ENCODE results near the gene SLC7A14.

The SLC7A14 gene

DNA sequence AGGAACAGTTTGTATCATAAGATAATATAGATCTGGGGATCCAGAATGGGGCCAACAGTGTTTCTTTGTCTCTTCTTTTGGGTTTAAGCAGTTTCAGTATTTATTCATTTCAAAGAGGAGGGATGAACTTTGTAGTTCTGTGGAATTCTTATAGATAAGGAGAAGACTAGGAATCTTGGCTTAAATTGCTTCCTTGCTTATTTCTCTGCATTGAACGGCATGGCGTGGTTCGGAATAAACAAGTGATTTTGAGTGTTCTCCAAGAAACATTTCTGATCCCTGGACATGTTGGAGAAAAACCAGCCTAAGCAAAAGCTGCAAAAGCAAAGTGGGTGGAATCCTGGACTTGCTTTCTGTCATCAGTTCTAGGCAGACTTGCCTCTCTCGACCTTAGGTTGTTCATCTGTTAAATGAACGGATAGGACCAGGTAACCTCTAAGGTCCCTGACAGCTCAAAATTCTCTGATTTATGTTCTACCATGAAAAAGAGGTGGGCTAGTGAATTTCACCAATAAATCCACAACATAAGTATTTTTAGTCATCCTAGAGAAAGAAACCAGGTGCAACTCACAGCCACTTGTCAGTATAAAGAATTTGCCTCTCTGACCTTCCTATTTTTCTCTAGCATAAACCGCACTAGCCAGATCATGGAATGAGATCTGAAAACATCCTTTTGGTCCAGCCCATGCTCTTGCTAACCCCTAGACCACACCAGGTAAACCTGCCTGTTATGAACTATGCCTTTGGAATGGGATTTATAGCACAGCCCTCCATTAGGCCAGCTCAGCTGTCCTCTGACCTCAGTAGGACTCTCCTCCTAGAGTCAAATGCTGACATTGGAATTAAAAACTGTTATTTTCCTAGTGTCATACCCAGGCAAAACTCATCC, 88.4 kb downstream of the SLC7A14 start:
- DNase-seq, result no peak

DNA sequence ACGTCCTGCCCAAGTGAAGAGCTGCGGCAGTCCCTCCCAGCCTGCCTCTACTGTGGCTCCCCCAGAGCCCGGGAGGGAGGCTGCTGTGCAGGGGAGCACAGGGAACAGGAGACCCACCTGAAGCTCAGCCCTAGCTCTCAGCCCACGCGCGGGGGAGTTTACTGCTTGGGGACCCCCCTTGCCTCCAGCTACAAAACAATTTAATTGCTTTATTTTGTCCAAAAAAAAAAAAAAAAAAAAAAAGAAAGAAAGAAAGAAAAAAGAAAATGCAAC, 89.1 kb downstream of the SLC7A14 start:
- no peak for DNase-seq

DNA sequence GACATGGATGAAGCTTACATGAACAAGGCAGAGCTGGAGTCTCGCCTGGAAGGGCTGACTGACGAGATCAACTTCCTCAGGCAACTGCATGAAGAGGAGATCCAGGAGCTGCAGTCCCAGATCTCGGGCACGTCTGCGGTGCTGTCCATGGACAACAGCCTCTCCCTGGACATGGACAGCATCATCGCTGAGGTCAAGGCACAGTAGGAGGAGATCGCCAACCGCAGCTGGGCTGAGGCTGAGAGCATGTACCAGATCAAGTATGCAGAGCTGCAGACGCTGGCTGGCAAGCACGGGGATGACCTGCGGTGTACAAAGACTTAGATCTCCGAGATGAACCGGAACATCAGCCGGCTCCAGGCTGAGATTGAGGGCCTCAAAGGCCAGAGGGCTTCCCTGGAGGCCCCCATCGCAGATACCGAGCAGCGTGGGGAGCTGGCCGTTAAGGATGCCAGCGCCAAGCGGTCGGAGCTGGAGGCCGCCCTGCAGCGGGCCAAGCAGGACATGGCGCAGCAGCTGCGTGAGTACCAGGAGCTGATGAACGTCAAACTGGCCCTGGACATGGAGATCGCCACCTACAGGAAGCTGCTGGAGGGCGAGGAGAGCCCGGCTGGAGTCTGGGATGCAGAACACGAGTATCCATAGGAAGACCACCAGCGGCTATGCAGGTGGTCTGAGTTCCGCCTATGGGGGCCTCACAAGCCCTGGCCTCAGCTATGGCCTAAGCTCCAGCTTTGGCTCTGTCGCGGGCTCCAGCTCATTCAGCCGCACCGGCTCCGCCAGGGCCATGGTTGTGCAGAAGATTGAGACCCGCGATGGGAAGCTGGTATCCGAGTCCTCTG, 89.6 kb downstream of the SLC7A14 start:
- DNase-seq, result peak in 1 of 56 donors; percentile 17

DNA sequence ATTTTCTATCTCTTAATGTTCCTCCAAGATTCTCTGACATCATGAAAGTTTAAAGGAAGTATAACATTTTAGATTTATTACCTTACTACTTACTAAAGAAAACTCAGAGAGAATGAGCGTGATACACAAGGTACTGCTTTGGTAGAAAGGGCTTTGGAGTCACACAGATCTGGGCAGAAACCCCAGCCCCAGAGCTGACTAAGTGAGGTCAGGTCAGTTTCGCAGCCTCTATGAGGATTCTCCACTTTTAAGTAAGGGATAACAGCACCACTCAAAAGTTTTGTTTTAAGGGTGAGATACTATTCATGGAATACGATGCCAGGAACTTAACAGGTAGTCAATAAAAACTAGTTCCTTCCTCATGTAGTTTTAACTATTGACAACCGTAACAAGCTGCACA, 91.1 kb downstream of the SLC7A14 start:
- no peak for DNase-seq

DNA sequence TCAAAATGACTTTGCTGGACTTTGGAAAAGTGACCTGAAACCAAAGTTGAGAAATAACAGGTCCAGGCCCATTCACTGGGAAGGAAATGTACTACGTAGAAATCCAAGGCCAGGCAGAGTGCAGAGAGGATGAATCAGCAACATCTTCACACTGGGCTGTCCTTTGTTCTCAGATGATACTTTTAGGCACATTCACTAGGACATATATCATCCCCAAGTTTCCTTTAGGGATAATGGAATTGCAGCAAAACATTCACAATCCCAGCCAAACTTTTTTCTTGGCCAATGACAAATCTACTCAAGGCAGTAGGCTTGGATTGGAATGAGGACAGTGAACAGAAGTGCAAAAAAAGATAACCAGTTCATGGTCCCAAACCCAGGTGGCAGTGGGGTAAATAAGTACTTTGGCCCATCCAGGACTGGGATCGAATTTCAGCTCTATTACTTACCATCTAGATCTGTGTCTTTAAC, 92.1 kb downstream of the SLC7A14 start:
- no peak for DNase-seq

DNA sequence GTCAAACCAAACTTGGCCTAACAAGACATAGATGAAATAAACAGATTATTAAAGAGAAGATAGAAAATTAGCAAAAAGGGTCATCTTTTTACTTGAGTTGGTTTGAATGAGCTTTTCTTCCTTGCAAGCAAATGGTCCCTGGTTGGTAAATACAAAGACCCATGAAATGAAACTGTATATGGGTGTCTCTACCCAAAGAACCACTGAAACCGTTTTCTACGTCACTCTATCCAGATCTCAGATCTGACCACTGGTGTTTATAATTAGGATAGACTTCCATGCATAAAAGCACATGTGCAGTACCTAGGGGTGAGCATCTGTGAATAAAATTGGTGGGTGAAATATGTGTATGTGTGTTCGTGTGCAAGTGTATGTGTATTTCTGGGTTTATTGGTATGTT, 94.0 kb downstream of the SLC7A14 start:
- DNase-seq, result no peak

DNA sequence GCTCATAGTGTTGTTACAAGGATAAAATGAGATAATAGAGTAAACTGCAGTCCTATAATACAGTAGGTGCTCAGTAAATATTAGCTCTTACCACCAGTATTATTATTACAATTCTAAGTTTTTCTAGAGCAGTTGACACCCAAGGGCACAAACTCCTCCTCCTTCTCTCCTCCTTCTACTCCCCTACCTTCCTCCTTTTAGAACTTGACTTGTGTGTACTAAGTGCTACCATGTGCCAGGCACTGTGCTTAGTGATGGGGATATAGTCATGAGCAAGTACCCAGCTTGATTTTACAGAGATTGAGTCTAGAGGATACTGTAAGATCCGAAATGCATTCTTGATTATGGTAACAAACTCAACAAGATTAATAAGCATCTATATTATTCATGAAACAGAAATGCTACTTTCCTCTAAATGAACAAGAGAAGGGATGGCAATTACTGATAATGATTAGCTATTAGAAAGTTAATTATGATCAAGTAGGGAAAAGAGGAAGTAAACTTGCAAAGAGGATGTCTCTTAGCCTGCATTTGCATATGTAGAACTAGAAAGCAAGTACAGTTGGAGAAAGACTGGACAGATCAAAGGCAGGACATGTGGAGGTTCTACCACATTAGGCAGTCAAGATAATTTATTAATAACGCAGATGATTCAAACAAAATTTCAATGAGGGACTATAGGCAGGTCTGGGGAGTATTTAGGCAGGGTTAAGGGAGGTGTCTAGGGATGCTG, 94.9 kb downstream of the SLC7A14 start:
- no peak for DNase-seq

DNA sequence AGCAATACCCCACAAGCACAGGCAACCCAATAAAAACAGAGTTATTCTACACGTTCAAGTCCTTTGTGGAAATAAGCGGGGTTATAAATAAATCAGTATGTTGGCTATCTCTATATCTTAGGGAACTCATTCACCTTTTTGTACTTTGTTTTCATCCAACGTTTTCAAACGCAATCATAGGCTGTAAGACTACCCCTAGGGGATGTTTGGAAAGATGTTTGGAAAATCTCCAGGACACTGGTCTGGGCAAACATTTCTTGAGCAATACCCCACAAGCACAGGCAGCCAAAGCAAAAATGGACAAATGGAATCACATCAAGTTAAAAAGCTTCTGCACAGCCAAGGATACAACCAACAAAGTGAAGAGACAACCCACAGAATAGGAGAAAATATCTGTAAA, 97.1 kb downstream of the SLC7A14 start:
- DNase-seq, result no peak

DNA sequence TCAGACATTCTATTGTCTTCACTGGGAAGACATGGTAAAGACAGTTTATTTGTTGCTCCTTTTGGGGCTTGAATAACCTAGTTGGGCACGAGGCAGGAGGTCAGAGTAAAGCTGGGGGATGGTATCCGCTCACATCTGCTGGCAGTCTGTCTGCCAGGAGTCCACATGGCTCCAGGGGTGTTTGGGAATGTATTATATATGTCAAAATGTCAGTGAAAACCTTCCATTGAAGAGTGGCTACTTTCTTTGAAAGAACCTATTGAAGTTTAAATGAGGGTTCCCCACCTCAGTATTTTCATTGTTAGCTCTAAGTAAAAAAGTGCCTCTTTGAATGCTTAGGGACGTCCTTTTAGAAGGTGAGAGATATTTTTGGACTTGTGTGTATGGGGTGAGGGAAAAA, 98.8 kb downstream of the SLC7A14 start:
- no peak for DNase-seq

DNA sequence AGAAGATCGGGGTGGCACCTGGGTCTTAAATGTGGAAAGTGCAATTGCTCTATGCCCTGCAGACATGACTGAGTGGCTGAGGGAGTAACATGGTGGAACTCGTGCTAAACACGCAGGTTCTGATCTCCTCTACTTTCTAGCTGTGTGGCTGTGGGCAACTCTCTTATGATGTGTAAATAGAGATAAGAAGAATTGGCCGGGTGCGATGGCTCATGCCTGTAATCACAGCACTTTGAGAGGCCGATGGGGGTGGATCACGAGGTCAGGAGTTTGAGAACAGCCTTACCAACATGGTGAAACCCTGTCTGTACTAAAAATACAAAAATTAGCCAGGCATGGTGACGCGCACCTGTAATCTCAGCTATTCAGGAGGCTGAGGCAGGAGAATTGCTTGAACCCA, 99.5 kb downstream of the SLC7A14 start:
- no peak for DNase-seq

DNA sequence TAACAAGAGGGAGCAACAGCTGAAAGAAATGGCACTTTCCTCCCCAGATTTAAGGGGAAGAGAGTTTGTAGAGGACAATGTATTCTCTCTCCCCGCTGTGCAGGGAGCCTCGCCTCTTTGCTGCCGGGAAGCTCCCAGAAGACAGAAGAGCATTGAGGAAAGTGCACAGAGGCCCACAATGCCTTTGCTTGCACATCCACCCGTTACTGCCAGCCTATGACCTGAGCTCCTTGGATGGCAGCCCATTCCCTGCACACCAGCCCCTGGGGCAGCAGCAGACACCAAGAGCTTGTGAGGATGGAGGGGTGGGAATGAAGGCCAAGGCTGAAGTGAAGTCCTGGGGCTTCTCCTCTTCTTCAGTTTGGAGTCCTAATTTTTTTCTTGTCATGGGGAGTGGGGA, 100.2 kb downstream of the SLC7A14 start:
- peak in 51 of 56 donors; percentile 11 to 90 (median 72) for DNase-seq

DNA sequence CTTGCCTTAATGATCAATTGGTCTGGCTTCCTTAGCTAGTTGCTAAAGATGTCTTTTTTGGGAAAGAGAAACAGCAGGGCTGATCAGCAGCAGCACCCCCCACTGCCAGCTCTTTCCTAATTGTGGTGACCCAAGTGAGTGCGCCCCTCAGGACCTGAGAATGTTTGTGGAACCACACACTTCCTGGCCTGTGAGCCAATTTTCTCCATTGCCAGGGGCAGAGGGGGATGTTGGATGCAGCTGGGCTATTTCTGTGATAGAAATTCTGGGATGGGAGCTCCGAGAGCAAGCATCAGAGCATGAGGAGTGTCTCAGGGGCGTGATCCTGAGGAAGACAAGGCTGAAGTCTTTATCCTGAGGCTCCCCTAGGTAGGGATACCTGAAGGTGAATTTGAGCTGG, 100.6 kb downstream of the SLC7A14 start:
- peak in 6 of 56 donors; percentile 14 to 74 (median 62) for DNase-seq

DNA sequence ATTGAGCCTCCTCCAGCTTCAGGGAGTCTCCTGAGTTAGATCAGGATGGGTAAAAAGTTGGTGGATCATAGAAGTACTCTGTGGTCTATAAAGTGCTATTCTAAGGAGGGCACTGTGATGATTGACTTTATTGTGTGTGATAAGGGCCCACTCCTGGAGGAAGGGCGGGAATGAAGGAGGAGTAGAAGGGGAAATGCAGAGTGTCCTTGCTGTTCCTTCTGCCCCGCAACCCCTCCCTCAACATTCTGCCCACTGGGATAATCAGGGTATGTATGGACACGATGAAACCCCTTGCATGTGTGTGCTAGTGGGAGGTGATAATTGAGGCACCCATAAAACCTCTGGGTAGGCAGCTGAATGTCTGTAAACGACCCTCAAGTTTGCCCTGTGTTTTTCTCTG, 101.0 kb downstream of the SLC7A14 start:
- no peak for DNase-seq

DNA sequence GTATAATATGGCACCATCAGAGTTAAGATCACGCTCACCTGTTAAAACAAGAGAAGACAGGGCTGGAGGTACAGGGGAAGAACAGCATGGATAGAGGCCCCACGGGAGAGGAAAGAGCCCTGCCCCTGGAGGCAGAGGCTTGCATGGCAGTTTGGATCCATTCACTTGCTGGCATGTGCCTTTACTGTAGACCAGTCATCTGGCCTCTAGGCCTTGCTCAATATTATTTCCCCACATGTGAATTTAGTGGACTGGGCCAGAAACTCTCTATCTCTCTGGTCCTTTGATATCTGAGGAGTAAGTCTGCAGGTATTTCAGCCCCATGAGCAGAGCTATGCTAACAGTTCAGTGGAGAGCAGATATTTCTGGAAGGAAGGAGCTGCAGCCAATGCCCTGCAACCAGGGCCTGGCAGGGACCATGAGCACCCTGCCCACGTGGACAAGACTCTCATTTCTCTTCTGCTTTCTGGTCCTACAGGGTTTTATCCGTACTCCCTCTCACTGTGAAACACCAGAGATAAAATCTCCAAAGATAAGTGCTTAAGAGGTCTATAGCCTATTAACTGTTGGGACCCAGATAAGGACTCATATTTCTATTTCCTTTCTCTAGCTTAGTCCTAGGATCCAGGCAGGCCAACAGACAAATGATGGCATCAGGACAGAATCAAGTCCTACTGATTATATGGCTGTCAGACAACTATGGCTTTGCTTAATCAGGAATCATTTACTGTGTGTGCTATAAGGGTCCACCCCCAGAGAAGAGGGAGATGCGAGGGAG, 102.2 kb downstream of the SLC7A14 start:
- DNase-seq, result no peak

DNA sequence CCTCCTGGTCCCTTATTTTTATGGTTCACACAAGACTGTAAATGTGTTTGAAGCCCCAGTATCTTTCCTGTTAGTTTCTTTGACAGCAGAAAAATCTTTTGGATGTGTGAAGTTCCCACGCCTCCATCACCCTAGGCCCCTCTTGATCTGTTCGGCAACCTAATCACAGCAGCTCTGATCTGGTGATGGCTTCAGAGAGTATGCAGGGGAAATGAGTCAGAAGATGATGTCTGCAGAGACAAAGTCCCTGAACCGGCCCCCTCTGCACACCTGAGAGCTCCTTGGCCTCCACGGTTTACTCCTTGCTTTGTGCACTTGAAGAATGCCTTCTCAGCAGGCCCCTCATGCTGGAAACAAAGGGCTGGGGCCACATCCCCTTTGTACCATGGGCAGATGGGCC, 103.7 kb downstream of the SLC7A14 start:
- no peak for DNase-seq

DNA sequence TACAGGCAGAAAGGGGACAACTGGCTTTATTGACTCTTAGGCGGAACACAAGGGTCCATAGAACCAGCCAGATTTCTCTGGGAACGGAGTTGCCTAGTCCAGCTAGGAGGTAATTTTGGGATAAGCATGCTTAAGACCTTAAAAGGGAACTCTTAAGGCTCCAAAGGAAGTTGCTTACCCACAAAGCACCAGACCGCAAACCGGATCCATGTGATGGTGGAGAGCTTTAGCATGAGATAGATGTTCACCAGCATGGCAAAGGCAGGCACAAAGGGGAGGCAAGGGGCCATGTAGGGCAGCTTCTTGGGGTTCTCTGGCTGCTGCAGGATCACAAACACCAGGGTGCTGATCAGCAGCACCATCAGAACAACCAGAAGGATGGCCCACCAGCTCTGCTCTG, 105.8 kb downstream of the SLC7A14 start:
- no peak for DNase-seq

DNA sequence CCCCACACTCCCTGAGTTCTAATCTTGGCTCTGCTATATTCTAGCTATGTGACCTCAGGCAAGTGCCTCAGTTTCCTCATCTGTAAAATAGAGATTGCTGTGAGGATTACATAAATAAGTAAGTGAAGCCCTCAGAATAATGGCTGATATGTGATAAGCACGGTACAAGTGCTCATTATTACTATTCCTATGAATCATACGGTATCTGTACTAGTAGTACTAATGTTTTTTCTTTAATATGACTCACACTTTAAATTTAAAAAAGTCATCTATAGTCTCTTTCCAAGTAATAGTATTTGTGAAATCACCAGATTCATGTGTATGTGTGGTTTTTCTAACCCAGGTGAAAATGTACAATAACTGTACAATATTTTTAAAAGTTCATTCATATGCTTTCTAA, 108.5 kb downstream of the SLC7A14 start:
- no peak for DNase-seq

DNA sequence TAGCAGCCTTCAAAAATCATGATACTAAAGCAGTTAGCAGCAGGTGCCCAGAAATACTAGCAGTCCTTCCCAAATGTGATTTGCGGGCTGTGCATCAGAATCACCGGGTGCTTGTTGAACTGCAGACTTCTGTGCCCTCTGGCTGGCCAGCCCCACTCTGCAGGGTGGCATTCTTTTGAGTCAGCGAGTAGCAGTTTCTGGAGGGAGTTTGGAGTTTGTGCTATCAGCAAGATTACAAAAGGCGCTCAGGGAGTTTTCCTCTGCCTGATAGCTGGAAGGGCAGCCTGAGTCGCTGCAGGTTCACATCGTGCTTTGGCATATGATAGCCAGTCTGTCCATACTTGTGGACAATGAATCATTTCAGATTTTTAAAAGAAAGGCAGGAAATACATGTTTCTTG, 109.6 kb downstream of the SLC7A14 start:
- DNase-seq, result peak in 17 of 56 donors; percentile 9 to 61 (median 33)

DNA sequence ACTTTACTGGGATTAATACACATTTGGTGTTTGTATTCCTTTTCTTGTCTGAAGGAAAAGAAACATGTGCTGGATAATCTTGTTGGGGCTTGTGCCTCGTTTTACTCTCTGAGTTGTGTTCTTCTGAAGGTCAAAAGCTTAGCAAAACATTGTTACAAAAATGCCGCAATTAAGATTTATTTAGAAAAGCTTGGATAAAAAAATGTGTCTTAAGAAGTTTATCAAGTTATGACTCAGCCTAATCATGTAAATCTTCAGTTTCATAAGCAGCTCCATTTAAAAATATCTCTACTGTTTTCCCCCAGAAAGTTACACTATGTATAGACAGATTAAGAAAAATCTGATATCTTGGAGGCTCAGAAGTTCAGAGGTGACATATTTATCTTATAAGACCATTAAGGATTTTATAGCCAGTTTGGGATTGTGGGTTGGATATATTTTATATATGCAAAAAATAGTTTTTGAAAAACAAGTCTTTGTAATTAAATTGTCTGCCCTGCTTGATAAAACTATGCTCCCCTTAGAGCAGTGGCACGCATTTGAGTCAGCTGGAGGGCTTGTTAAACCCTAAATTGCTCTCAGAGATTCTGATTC, 110.7 kb downstream of the SLC7A14 start:
- no peak for DNase-seq

DNA sequence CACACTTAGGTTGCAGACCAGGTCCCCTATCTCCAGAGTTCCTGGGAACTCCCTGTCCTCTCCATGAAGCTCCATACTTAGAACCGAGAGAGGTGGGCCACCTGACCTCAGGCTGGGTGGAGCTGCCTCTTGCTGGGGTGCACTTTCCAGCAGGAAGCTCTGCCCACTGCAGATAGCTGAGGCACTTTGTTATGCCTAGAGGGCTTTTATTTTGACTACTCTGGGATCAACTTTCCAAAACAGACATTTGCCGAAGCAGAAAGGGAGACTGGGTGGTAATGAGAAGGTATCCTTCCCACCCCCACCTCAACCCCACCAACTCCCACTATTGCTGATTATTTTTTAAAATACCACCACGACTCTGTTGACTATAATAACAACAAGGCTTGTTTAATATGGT, 112.5 kb downstream of the SLC7A14 start:
- DNase-seq, result no peak

DNA sequence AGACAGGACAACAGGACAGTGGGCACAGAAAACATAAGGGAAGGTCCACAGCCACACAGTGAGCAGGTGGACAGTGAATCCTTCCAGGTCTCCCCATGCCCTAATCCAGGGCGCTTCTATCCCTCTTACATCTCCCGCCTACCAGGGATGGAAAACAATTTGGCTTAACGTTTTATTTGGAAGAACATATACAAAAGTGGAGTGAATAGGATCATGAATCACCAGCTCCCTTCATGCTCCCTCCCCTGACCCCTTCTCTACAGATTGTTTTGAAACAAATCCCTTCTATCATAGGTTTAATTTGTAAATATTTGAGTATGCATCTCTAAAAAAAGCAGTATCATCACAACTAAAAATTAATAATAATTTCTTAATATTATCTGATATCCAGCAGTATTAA, 114.7 kb downstream of the SLC7A14 start:
- peak in 1 of 56 donors; percentile 19 for DNase-seq
